Hepatocyte (in vitro differentiated cells): ENCODE measurements around the gene NMNAT3.

Experiments used
- EZH2 ChIP-seq: fragments of 200-600 bp; sonication (generic); IDR thresholded peaks from 2 replicates; pipeline ENCODE4 v1.6.1; 2016; ENCODE audit warnings: antibody characterized with exemption, mild to moderate bottlenecking, borderline replicate concordance
- EZH2phosphoT487 ChIP-seq: fragments of 200-600 bp; sonication (generic); IDR thresholded peaks from one replicate; pipeline ENCODE4 v1.6.1; 2018; ENCODE audit warnings: antibody characterized with exemption, mild to moderate bottlenecking, low read depth, moderate library complexity; ENCODE audit not compliant: unreplicated experiment, severe bottlenecking
- TF ChIP-seq, protein P1 (sequence below): fragments of 200-600 bp; sonication (generic); IDR thresholded peaks from 2 replicates; pipeline ENCODE4 v1.5.1; 2016; ENCODE audit warnings: antibody characterized with exemption, mild to moderate bottlenecking; ENCODE audit not compliant: poor library complexity

- TF ChIP-seq, protein P1, sequence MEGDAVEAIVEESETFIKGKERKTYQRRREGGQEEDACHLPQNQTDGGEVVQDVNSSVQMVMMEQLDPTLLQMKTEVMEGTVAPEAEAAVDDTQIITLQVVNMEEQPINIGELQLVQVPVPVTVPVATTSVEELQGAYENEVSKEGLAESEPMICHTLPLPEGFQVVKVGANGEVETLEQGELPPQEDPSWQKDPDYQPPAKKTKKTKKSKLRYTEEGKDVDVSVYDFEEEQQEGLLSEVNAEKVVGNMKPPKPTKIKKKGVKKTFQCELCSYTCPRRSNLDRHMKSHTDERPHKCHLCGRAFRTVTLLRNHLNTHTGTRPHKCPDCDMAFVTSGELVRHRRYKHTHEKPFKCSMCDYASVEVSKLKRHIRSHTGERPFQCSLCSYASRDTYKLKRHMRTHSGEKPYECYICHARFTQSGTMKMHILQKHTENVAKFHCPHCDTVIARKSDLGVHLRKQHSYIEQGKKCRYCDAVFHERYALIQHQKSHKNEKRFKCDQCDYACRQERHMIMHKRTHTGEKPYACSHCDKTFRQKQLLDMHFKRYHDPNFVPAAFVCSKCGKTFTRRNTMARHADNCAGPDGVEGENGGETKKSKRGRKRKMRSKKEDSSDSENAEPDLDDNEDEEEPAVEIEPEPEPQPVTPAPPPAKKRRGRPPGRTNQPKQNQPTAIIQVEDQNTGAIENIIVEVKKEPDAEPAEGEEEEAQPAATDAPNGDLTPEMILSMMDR = peak; percentile 70
- TF ChIP-seq EZH2 (no peak), EZH2phosphoT487 (no peak)
Measured at GRCh38 chr3:139561959-139562676, 115.7 kb downstream of the NMNAT3 start.
